ENCODE results near the gene PLET1.
A peak's percentile ranks its signal among the peaks of the same experiment; 100 is the strongest.

PLET1 gene

GRCh38 chr11:112296044-112296443 is 35.4 kb upstream of the PLET1 start:
- TF ChIP-seq RAD21 (IDR thresholded peaks at IDR 0.05; ENCODE audit: low read depth): no peak
- TF ChIP-seq ZBTB7A (IDR thresholded peaks at IDR 0.05; ENCODE audit: low read depth): no peak
- TF ChIP-seq CREB1 (IDR thresholded peaks at IDR 0.05; ENCODE audit: low read depth): no peak
- no peak for TF ChIP-seq FOXM1 (IDR thresholded peaks at IDR 0.05; ENCODE audit: borderline replicate concordance, low read depth)
- TF ChIP-seq EGR1 (IDR thresholded peaks at IDR 0.05): no peak
- TF ChIP-seq EP300 (IDR thresholded peaks at IDR 0.05; ENCODE audit: borderline replicate concordance): no peak
- TF ChIP-seq MAX (IDR thresholded peaks at IDR 0.05): no peak
- TF ChIP-seq NFIC (IDR thresholded peaks at IDR 0.05): no peak
- TF ChIP-seq TCF12 (IDR thresholded peaks at IDR 0.05; ENCODE audit: low read depth): no peak
- no peak for TF ChIP-seq YY1 (IDR thresholded peaks at IDR 0.05; ENCODE audit: low read depth)
- TF ChIP-seq CEBPB (IDR thresholded peaks at IDR 0.05): no peak
- TF ChIP-seq REST (IDR thresholded peaks at IDR 0.05; ENCODE audit: low read depth): no peak

GRCh38 chr11:112294688-112295340 is 34.2 kb upstream of the PLET1 start:
- TF ChIP-seq CREB1 (IDR thresholded peaks at IDR 0.05; ENCODE audit: low read depth) (no peak), NFIC (IDR thresholded peaks at IDR 0.05) (no peak), EP300 (IDR thresholded peaks at IDR 0.05; ENCODE audit: borderline replicate concordance) (no peak), TEAD4 (IDR thresholded peaks at IDR 0.05) (no peak), USF1 (IDR thresholded peaks at IDR 0.05) (no peak), CEBPB (IDR thresholded peaks at IDR 0.05) (no peak), TAF1 (IDR thresholded peaks at IDR 0.05; ENCODE audit: low read depth) (no peak), TCF12 (IDR thresholded peaks at IDR 0.05; ENCODE audit: low read depth) (no peak), ZBTB7A (IDR thresholded peaks at IDR 0.05; ENCODE audit: low read depth) (no peak), RAD21 (IDR thresholded peaks at IDR 0.05; ENCODE audit: low read depth) (no peak), YY1 (IDR thresholded peaks at IDR 0.05; ENCODE audit: low read depth) (no peak), MAX (IDR thresholded peaks at IDR 0.05) (no peak), EGR1 (IDR thresholded peaks at IDR 0.05) (no peak)

- TF ChIP-seq CEBPB (IDR thresholded peaks at IDR 0.05) (no peak), NFIC (IDR thresholded peaks at IDR 0.05) (no peak), USF1 (IDR thresholded peaks at IDR 0.05) (no peak), ZBTB7A (IDR thresholded peaks at IDR 0.05; ENCODE audit: low read depth) (no peak), FOXM1 (IDR thresholded peaks at IDR 0.05; ENCODE audit: borderline replicate concordance, low read depth) (no peak), EP300 (IDR thresholded peaks at IDR 0.05; ENCODE audit: borderline replicate concordance) (no peak), TAF1 (IDR thresholded peaks at IDR 0.05; ENCODE audit: low read depth) (no peak), TCF12 (IDR thresholded peaks at IDR 0.05; ENCODE audit: low read depth) (no peak), EGR1 (IDR thresholded peaks at IDR 0.05) (no peak), REST (IDR thresholded peaks at IDR 0.05; ENCODE audit: low read depth) (no peak), RAD21 (IDR thresholded peaks at IDR 0.05; ENCODE audit: low read depth) (no peak), YY1 (IDR thresholded peaks at IDR 0.05; ENCODE audit: low read depth) (no peak), MAX (IDR thresholded peaks at IDR 0.05) (no peak), TEAD4 (IDR thresholded peaks at IDR 0.05) (no peak), CREB1 (IDR thresholded peaks at IDR 0.05; ENCODE audit: low read depth) (no peak)
Observed at GRCh38 chr11:112293614-112294013, 33.0 kb upstream of the PLET1 start.

- TF ChIP-seq TAF1 (IDR thresholded peaks at IDR 0.05; ENCODE audit: low read depth) (no peak), YY1 (IDR thresholded peaks at IDR 0.05; ENCODE audit: low read depth) (no peak), NFIC (IDR thresholded peaks at IDR 0.05) (peak; percentile 84), CEBPB (IDR thresholded peaks at IDR 0.05) (peak; percentile 90), TCF12 (IDR thresholded peaks at IDR 0.05; ENCODE audit: low read depth) (peak; percentile 65; the same call in 1 of the 2 replicates), TEAD4 (IDR thresholded peaks at IDR 0.05) (peak; percentile 77), RAD21 (IDR thresholded peaks at IDR 0.05; ENCODE audit: low read depth) (no peak), CREB1 (IDR thresholded peaks at IDR 0.05; ENCODE audit: low read depth) (no peak; the same call in 1 of the 2 replicates), REST (IDR thresholded peaks at IDR 0.05; ENCODE audit: low read depth) (no peak), EGR1 (IDR thresholded peaks at IDR 0.05) (no peak), USF1 (IDR thresholded peaks at IDR 0.05) (peak; percentile 55), MAX (IDR thresholded peaks at IDR 0.05) (peak; percentile 56; the same call in 1 of the 2 replicates), ZBTB7A (IDR thresholded peaks at IDR 0.05; ENCODE audit: low read depth) (no peak), FOXM1 (IDR thresholded peaks at IDR 0.05; ENCODE audit: borderline replicate concordance, low read depth) (peak; percentile 62), EP300 (IDR thresholded peaks at IDR 0.05; ENCODE audit: borderline replicate concordance) (peak; percentile 55)
Observed at GRCh38 chr11:112292785-112293407, 32.2 kb upstream of the PLET1 start.
